ENCODE measurements around the gene CGB7. TPM values are rescaled to one million over a fixed set of nuclear protein-coding genes. Genes with fewer than 3 reads are reported as not detected.
"Not testable (repeated sequence)": the region's sequence is repeated elsewhere in the genome, so short reads cannot be mapped to it uniquely, and the experiment has no call there.

CGB7 gene
- total RNA-seq, 6 experiments from 2014 or later: not detected

DNA sequence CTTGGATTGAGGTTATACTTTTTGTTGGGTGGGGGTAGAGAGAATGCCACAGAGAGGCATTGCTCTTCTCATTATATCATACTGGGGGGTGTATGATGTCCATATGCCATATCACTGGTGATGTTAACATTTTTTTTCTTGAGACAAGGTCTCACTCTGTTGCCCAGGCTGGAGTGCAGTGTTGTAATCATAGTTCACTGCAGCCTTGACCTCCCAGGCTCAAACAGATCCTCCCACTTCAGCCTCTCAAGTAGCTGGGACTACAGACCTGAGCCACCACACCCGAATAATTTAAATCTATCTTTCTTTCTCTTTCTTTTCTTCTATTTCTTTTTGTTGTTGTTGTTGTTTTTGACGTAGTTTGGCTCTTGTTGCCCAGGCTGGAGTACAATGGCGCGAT, 22.8 kb upstream of the CGB7 start:
- Histone ChIP-seq H3K4me3 (no peak overlapping the region), H3K4me1 (no peaks in the 10 kb centered on the region), H3K27me3 (no peaks in the 10 kb centered on the region), H3K9me3 (no peaks in the 10 kb centered on the region), H3K36me3 (no peaks in the 10 kb centered on the region), H3K27ac (no peak overlapping the region)
- ATAC-seq (no peak), DNase-seq (no peak)
- intact Hi-C loops (cut with DNase I): no loop called here
- no peak for TF ChIP-seq POLR2A (IDR thresholded peaks at IDR 0.05)
- TF ChIP-seq, protein P1, sequence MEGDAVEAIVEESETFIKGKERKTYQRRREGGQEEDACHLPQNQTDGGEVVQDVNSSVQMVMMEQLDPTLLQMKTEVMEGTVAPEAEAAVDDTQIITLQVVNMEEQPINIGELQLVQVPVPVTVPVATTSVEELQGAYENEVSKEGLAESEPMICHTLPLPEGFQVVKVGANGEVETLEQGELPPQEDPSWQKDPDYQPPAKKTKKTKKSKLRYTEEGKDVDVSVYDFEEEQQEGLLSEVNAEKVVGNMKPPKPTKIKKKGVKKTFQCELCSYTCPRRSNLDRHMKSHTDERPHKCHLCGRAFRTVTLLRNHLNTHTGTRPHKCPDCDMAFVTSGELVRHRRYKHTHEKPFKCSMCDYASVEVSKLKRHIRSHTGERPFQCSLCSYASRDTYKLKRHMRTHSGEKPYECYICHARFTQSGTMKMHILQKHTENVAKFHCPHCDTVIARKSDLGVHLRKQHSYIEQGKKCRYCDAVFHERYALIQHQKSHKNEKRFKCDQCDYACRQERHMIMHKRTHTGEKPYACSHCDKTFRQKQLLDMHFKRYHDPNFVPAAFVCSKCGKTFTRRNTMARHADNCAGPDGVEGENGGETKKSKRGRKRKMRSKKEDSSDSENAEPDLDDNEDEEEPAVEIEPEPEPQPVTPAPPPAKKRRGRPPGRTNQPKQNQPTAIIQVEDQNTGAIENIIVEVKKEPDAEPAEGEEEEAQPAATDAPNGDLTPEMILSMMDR (IDR thresholded peaks at IDR 0.05): no peak
- 85% methylated on average over 4 of the region's 4 CpGs for WGBS (ENCODE audit: insufficient coverage, low coverage, low lambda C conversion rate, missing lambda C conversion rate)

DNA sequence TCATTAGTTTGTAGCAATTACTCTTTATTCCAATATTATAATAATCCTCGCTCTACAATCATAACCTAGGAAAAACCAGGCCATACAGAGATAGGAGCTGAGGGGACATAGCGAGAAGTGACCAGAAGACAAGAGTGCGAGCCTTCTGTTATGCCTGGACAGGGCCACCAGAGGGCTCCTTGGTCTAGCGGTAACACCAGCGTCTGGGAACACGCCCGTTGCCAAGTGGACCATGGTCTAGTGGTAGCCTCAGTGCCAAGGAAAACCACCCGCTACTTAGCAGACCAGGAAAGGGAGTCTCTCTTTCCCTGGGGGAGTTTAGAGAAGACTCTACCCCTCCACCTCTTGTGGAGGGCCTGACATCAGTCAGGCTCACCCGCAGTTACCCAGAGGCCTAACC, 17.3 kb upstream of the CGB7 start:
- DNase-seq: peak; percentile 83 to 86 (median 86)
- TF ChIP-seq, protein P1 (IDR thresholded peaks at IDR 0.05): peak; percentile 71 to 82 (median 74)
- H3K27ac ChIP-seq; H3K36me3 ChIP-seq; H3K9me3 ChIP-seq; intact Hi-C loops (cut with DNase I); H3K27me3 ChIP-seq; H3K4me3 ChIP-seq; H3K4me1 ChIP-seq: not testable (repeated sequence)
- ATAC-seq: peak; percentile 56 to 72 (median 60)
- 0% methylated on average over 2 of the region's 9 CpGs for WGBS (ENCODE audit: insufficient coverage, low coverage, low lambda C conversion rate, missing lambda C conversion rate)

DNA sequence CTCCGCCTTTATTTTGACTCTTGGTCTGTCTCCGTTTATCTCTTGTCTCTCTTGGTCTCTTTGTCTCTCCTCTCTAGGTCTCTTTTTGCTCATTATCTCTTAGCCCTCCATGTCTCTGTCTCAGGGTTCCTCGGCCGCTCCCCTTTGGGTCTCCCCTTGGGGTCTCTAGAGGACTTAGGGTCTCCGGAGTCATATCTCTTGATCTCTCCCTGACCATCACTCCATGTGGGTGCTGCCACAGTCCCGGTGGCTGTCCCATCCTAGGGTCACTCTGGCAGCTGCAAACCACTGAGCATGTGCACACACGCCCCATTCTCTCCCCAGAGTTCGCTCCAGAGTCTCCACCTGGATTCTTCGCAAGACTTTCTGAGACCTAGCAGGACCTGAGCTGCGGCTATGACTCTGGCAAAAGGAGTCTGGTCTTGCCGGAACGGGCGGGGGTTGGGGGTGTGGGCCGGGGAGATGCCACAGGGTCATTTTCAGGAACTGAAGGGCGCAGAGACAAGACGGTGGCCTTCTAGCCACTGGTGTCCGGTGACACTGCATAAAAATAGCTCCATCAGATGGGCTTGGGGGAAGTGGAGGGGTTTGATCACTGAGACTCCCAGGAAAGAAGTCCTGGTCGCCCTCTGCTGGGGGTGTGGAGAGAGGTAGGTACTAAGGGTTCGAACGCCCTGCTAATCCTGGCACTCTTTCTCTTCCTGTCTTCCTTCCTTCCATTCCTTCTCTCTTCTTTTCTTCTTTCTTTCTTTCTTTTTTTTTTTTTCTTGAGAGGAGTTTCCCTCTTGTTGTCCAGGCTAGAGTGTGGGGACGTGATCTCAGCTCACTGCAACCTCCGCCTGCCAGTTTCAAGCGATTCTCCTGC, 16.2 kb upstream of the CGB7 start:
- intact Hi-C loops (cut with DNase I): no loop called here
- TF ChIP-seq, protein P1 (IDR thresholded peaks at IDR 0.05): peak in 2 of 4 donors; percentile 11 to 26
- no peak for TF ChIP-seq POLR2A (IDR thresholded peaks at IDR 0.05)
- H3K4me3 ChIP-seq: no peak overlapping the region
- H3K4me1 ChIP-seq: peaks cover 0 to 3% (median 0%) of the 10 kb centered on the region in 4 donors
- H3K27me3 ChIP-seq: peaks cover 0 to 9% of the 10 kb centered on the region in 2 donors
- no peaks in the 10 kb centered on the region for H3K9me3 ChIP-seq
- no peaks in the 10 kb centered on the region for H3K36me3 ChIP-seq
- 45% methylated on average over 19 of the region's 23 CpGs for WGBS (ENCODE audit: insufficient coverage, low coverage, low lambda C conversion rate, missing lambda C conversion rate)
- H3K27ac ChIP-seq: no peak overlapping the region
- peak in 3 of 4 donors; percentile 27 to 57 (median 29) for ATAC-seq
- DNase-seq: no peak

DNA sequence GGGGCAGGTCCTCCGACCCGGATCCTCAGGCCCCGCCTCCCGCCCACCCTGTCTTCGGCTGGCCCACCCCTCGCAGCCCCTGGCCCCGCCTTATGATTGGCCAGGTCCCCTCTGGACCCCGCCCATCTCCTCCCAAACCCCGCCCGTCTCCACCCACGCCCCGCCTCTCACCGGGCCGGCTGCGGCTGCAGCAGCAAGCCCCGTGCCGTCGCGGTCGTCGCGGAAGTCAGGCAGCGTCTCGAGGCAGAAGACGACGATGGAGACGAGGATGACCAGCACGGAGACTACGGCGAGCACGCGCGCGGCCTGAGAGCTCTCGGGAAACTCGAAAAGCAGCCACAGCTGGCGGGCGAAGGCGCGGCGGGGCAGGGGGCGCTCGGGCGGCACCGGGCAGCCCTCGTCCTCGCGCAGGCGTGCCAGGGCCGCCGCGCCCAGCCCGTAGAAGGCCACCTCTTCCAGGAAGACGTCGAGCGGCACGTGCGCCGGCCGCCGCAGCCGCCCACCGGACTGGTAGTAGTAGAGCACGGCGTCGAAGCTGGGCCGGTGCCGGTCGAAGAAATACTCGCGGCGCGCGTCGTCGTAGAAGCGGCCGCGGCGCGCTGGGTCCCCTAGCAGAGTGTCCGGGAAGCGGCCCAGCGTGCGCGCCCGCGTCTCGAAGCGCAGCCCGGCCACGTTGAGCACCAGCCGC, 14.5 kb upstream of the CGB7 start:
- TF ChIP-seq, protein P1 (IDR thresholded peaks at IDR 0.05): no peak
- TF ChIP-seq POLR2A (IDR thresholded peaks at IDR 0.05): no peak
- Histone ChIP-seq H3K27me3 (peaks cover 0 to 9% of the 10 kb centered on the region in 2 donors), H3K9me3 (no peaks in the 10 kb centered on the region), H3K4me1 (peaks cover 0 to 3% (median 0%) of the 10 kb centered on the region in 4 donors), H3K36me3 (no peaks in the 10 kb centered on the region), H3K4me3 (no peak overlapping the region), H3K27ac (no peak overlapping the region)
- ATAC-seq (no peak), DNase-seq (no peak)
- intact Hi-C loops (cut with DNase I): no loop called here
- WGBS (ENCODE audit: insufficient coverage, low coverage, low lambda C conversion rate, missing lambda C conversion rate): 5% methylated on average over 23 of the region's 93 CpGs
